Neural cell (in vitro differentiated cells): ENCODE measurements around the gene KISS1R. TPM values are rescaled to one million over a fixed set of nuclear protein-coding genes. Genes with fewer than 3 reads are reported as not detected.

ENCODE experiments used
- H2AFZ ChIP-seq: fragments of 200-600, 300-800 bp; sonication (generic), shearing (Covaris generic); 2 replicates; pipeline ENCODE4 v1.6.0; 2014; ENCODE audit warnings: low read depth, mild to moderate bottlenecking, antibody characterized with exemption, low read length, moderate library complexity
- H3F3A ChIP-seq: fragments of 200-600 bp; shearing (Covaris generic); 2 replicates; pipeline ENCODE4 v1.6.1; 2016; ENCODE audit warnings: mild to moderate bottlenecking, moderate library complexity, mixed read lengths, antibody characterized with exemption, low read length; ENCODE audit not compliant: insufficient read depth, poor library complexity, severe bottlenecking
- H3K27ac ChIP-seq: fragments of 200-600, 300-800 bp; sonication (generic), shearing (Covaris generic); 2 replicates; pipeline ENCODE4 v1.5.1; 2014; ENCODE audit warnings: mild to moderate bottlenecking, low read length, moderate library complexity
- H3K27me3 ChIP-seq: fragments of 300-800, 200-600 bp; sonication (generic), shearing (Covaris generic); 2 replicates; pipeline ENCODE4 v1.6.0; 2014; ENCODE audit warnings: mild to moderate bottlenecking, low read depth, low read length, moderate library complexity; ENCODE audit not compliant: insufficient read depth
- H3K36me3 ChIP-seq: fragments of 300-800, 200-600 bp; sonication (generic), shearing (Covaris generic); 2 replicates; pipeline ENCODE4 v1.5.1; 2014; ENCODE audit warnings: mild to moderate bottlenecking, antibody characterized with exemption, low read length, moderate library complexity; ENCODE audit not compliant: insufficient read depth
- H3K4me2 ChIP-seq: fragments of 300-800, 200-600 bp; sonication (generic), shearing (Covaris generic); 2 replicates; pipeline ENCODE4 v1.6.0; 2014; ENCODE audit warnings: mild to moderate bottlenecking, low read length
- H3K4me3 ChIP-seq: fragments of 300-800, 200-600 bp; sonication (generic), shearing (Covaris generic); 2 replicates; pipeline ENCODE4 v1.5.1; 2014; ENCODE audit warnings: mild to moderate bottlenecking, low read length, moderate library complexity
- H3K79me2 ChIP-seq: fragments of 200-600 bp; shearing (Covaris generic); replicated peaks from 2 replicates; pipeline ENCODE4 v1.6.0; 2014; ENCODE audit warnings: mild to moderate bottlenecking, low read length, moderate library complexity; ENCODE audit not compliant: insufficient read depth
- H3K9ac ChIP-seq: fragments of 300-800, 200-600 bp; sonication (generic), shearing (Covaris generic); 2 replicates; pipeline ENCODE4 v1.6.1; 2016; ENCODE audit warnings: mild to moderate bottlenecking, low read length, mixed read lengths
- H3K9me2 ChIP-seq: fragments of 200-600 bp; shearing (Covaris generic); 2 replicates; pipeline ENCODE4 v1.6.1; 2016; ENCODE audit warnings: mild to moderate bottlenecking, low read length, mixed read lengths; ENCODE audit not compliant: insufficient read depth
- H3K9me3 ChIP-seq: fragments of 200-600, 300-800 bp; sonication (generic), shearing (Covaris generic); 2 replicates; pipeline ENCODE4 v1.6.1; 2016; ENCODE audit warnings: mild to moderate bottlenecking, mixed run types, low read length, moderate library complexity, mixed read lengths
- H4K20me1 ChIP-seq: fragments of 200-600 bp; shearing (Covaris generic); 2 replicates; pipeline ENCODE4 v1.6.1; 2016; ENCODE audit warnings: mild to moderate bottlenecking, mixed run types; ENCODE audit not compliant: insufficient read depth
- CTCF ChIP-seq: fragments of 450-650 bp; IDR thresholded peaks from 2 replicates; pipeline ENCODE4 v1.5.1; 2014; ENCODE audit warnings: antibody characterized with exemption, mild to moderate bottlenecking, moderate library complexity; ENCODE audit not compliant: poor library complexity, severe bottlenecking
- EP300 ChIP-seq: fragments of 450-650 bp; conservative IDR thresholded peaks from 2 replicates; pipeline ENCODE4 v1.6.1; 2014; ENCODE audit warnings: antibody characterized with exemption, mild to moderate bottlenecking, moderate library complexity; ENCODE audit not compliant: poor library complexity, severe bottlenecking
- EZH2 ChIP-seq: fragments of 200-600, 300-800 bp; shearing (Covaris generic), sonication (generic); IDR thresholded peaks from 2 replicates; pipeline ENCODE4 v1.6.1; 2014; ENCODE audit warnings: antibody characterized with exemption, low read length, borderline replicate concordance, mild to moderate bottlenecking; ENCODE audit not compliant: insufficient read depth, poor library complexity, severe bottlenecking
- MXI1 ChIP-seq: fragments of 450-650 bp; conservative IDR thresholded peaks from 2 replicates; pipeline ENCODE4 v1.6.1; 2014; ENCODE audit warnings: antibody characterized with exemption, mild to moderate bottlenecking; ENCODE audit not compliant: poor library complexity, severe bottlenecking
- POLR2AphosphoS5 ChIP-seq: IDR thresholded peaks from 2 replicates; pipeline ENCODE4 v1.6.1; 2012
- RAD21 ChIP-seq: fragments of 450-650 bp; conservative IDR thresholded peaks from 2 replicates; pipeline ENCODE4 v1.6.1; 2014; ENCODE audit warnings: antibody characterized with exemption, mild to moderate bottlenecking, moderate library complexity
- REST ChIP-seq: IDR thresholded peaks from 2 replicates; pipeline ENCODE4 v1.6.1; 2012; ENCODE audit warnings: borderline replicate concordance
- SMC3 ChIP-seq: fragments of 450-650 bp; conservative IDR thresholded peaks from 2 replicates; pipeline ENCODE4 v1.6.1; 2014; ENCODE audit warnings: antibody characterized with exemption, mild to moderate bottlenecking, moderate library complexity; ENCODE audit not compliant: poor library complexity
- TAF1 ChIP-seq: IDR thresholded peaks from 2 replicates; pipeline ENCODE4 v1.6.1; 2012; ENCODE audit warnings: low read depth
- polyA plus RNA-seq: library from polyadenylated mRNA; depleted of rRNA; stranded (reverse); fragments of >200 nt; gene quantifications from 2 replicates; pipeline ENCODE4 v1.2.3, GENCODE V29; 2014

The KISS1R gene
- polyA plus RNA-seq, 1 donor from 2014 or later, result 5.4 TPM

GRCh38 chr19:900302-901111 lies 16.6 kb upstream of the KISS1R start:
- Histone ChIP-seq H3K36me3 (no peaks in the 10 kb centered on the region), H3K4me2 (no peak overlapping the region), H3K79me2 (no peaks in the 10 kb centered on the region), H3K9me2 (no peaks in the 10 kb centered on the region), H3F3A (no peaks in the 10 kb centered on the region), H3K9me3 (no peaks in the 10 kb centered on the region), H2AFZ (no peak overlapping the region), H3K4me3 (no peak overlapping the region), H4K20me1 (no peaks in the 10 kb centered on the region), H3K9ac (no peak overlapping the region), H3K27ac (no peak overlapping the region), H3K27me3 (no peaks in the 10 kb centered on the region)
- TF ChIP-seq EP300, result no peak
- TF ChIP-seq TAF1, result no peak
- no peak for TF ChIP-seq RAD21
- no peak for TF ChIP-seq CTCF
- no peak for TF ChIP-seq SMC3
- no peak for TF ChIP-seq REST
- TF ChIP-seq POLR2AphosphoS5, result no peak
- TF ChIP-seq EZH2, result no peak
- no peak for TF ChIP-seq MXI1

GRCh38 chr19:901216-902092 lies 15.7 kb upstream of the KISS1R start:
- no peak overlapping the region for H3K9ac ChIP-seq
- no peaks in the 10 kb centered on the region for H3K9me3 ChIP-seq
- no peaks in the 10 kb centered on the region for H4K20me1 ChIP-seq
- H3K36me3 ChIP-seq, result no peaks in the 10 kb centered on the region
- H3K79me2 ChIP-seq, result no peaks in the 10 kb centered on the region
- H3K27ac ChIP-seq, result no peak overlapping the region
- no peak overlapping the region for H2AFZ ChIP-seq
- H3F3A ChIP-seq, result no peaks in the 10 kb centered on the region
- no peak overlapping the region for H3K4me3 ChIP-seq
- no peak overlapping the region for H3K4me2 ChIP-seq
- no peaks in the 10 kb centered on the region for H3K27me3 ChIP-seq
- no peak for TF ChIP-seq POLR2AphosphoS5
- no peak for TF ChIP-seq RAD21
- TF ChIP-seq REST, result no peak
- TF ChIP-seq CTCF, result no peak
- no peak for TF ChIP-seq SMC3
- TF ChIP-seq TAF1, result no peak
- TF ChIP-seq EZH2, result no peak
- no peak for TF ChIP-seq MXI1
- TF ChIP-seq EP300, result no peak
- no peaks in the 10 kb centered on the region for H3K9me2 ChIP-seq
